IMR-90 (cell line): Measurements from ENCODE around the gene STAT6. TPM values are rescaled to one million over a fixed set of nuclear protein-coding genes. Genes with fewer than 3 reads are reported as not detected.
"Not testable (repeated sequence)": the region's sequence is repeated elsewhere in the genome, so short reads cannot be mapped to it uniquely, and the experiment has no call there.

ENCODE experiments used
- ATAC-seq: fragments of 200-7000 bp; cut with Tn5 transposase; 2 replicates; pipeline ENCODE4 v1.9.1; 2020; ENCODE audit warnings: low read depth, mild to moderate bottlenecking, moderate library complexity
- BruUV-seq: library from RNA; stranded (reverse); fragments of 400-500 nt; replicated peaks from 2 replicates; lab custom pipeline; 2021; lab: Mats Ljungman, UMichigan
- CTCF ChIA-PET: fragments of 300-600 bp; formaldehyde crosslinking; extraction: SDS; loops from one replicate; lab custom pipeline; 2021; ENCODE audit warnings: antibody characterized with exemption; lab: Yijun Ruan, JAX
- POLR2A ChIA-PET: fragments of 300-600 bp; sonication (Branson Sonifier 250); formaldehyde crosslinking; loops from one replicate; lab custom pipeline; 2022; ENCODE audit warnings: antibody characterized with exemption; ENCODE audit not compliant: unreplicated experiment; lab: Charles Lee
- DNase-seq: peaks from one replicate; pipeline ENCODE4 v3.0.0; 2013
- H2AFZ ChIP-seq: replicated peaks from 2 replicates; pipeline ENCODE3; 2013; ENCODE audit warnings: low read length, mild to moderate bottlenecking; ENCODE audit not compliant: poor library complexity
- H2AK5ac ChIP-seq: 2 replicates; pipeline ENCODE4 v1.6.1; 2013; ENCODE audit warnings: low read depth, low read length, inconsistent platforms
- H2AK9ac ChIP-seq: replicated peaks from 2 replicates; pipeline ENCODE3; 2013; ENCODE audit warnings: mild to moderate bottlenecking, low read depth, low read length, moderate library complexity; ENCODE audit not compliant: poor library complexity
- H2BK120ac ChIP-seq: 2 replicates; pipeline ENCODE4 v1.6.1; 2013; ENCODE audit warnings: low read depth, low read length, inconsistent platforms
- H2BK15ac ChIP-seq: 3 replicates; pipeline ENCODE4 v1.6.1; 2013; ENCODE audit warnings: low read depth, low read length, inconsistent platforms
- H2BK20ac ChIP-seq: 2 replicates; pipeline ENCODE4 v1.6.1; 2013; ENCODE audit warnings: low read depth, mild to moderate bottlenecking, inconsistent platforms, low read length, moderate library complexity
- H2BK5ac ChIP-seq: 2 replicates; pipeline ENCODE4 v1.6.1; 2013; ENCODE audit warnings: mild to moderate bottlenecking, low read depth, low read length, inconsistent platforms; ENCODE audit not compliant: poor library complexity, severe bottlenecking
- H3K14ac ChIP-seq: replicated peaks from 2 replicates; pipeline ENCODE4 v1.6.1; 2013; ENCODE audit warnings: low read depth, low read length, inconsistent platforms
- H3K18ac ChIP-seq: 2 replicates; pipeline ENCODE4 v1.6.1; 2013; ENCODE audit warnings: low read depth, low read length, control low read depth
- H3K23ac ChIP-seq: 2 replicates; pipeline ENCODE4 v1.6.1; 2013; ENCODE audit warnings: low read depth, low read length, inconsistent platforms
- H3K27ac ChIP-seq: 2 replicates; pipeline ENCODE4 v1.5.1; 2013; ENCODE audit warnings: mild to moderate bottlenecking, control low read depth, low read length; ENCODE audit not compliant: insufficient read depth
- H3K27me3 ChIP-seq: 2 replicates; pipeline ENCODE4 v1.6.1; 2013; ENCODE audit warnings: low read length; ENCODE audit not compliant: control insufficient read depth, insufficient read depth
- H3K36me3 ChIP-seq: 2 replicates; pipeline ENCODE4 v1.6.1; 2013; ENCODE audit warnings: low read length, mixed read lengths; ENCODE audit not compliant: control insufficient read depth, insufficient read depth
- H3K4ac ChIP-seq: 2 replicates; pipeline ENCODE4 v1.6.1; 2013; ENCODE audit warnings: low read depth, low read length, inconsistent platforms
- H3K4me1 ChIP-seq: 2 replicates; pipeline ENCODE4 v1.6.1; 2013; ENCODE audit warnings: low read length, mixed read lengths; ENCODE audit not compliant: control insufficient read depth, insufficient read depth
- H3K4me2 ChIP-seq: 2 replicates; pipeline ENCODE4 v1.6.1; 2013; ENCODE audit warnings: low read depth, mild to moderate bottlenecking, control low read depth, low read length, moderate library complexity
- H3K4me3 ChIP-seq: 2 replicates; pipeline ENCODE4 v1.5.1; 2013; ENCODE audit warnings: low read depth, mild to moderate bottlenecking, control low read depth, low read length, moderate library complexity; ENCODE audit not compliant: insufficient read depth
- H3K56ac ChIP-seq: 2 replicates; pipeline ENCODE4 v1.6.1; 2013; ENCODE audit warnings: low read length, inconsistent platforms; ENCODE audit not compliant: insufficient read depth; ENCODE audit errors: extremely low read depth
- H3K79me1 ChIP-seq, 2 experiments: 2 replicates each; pipeline ENCODE4 v1.6.1; 2013; ENCODE audit warnings: low read length in 2 of 2, inconsistent platforms in 1 of 2, low read depth in 1 of 2
- H3K9ac ChIP-seq: 2 replicates; pipeline ENCODE4 v1.6.1; 2013; ENCODE audit warnings: low read depth, low read length, control low read depth
- H3K9me1 ChIP-seq: 2 replicates; pipeline ENCODE4 v1.6.1; 2013; ENCODE audit warnings: low read length, inconsistent platforms; ENCODE audit not compliant: insufficient read depth
- H3K9me3 ChIP-seq: 2 replicates; pipeline ENCODE4 v1.6.1; 2013; ENCODE audit warnings: low read length; ENCODE audit not compliant: control insufficient read depth, insufficient read depth
- H4K20me1 ChIP-seq: 2 replicates; pipeline ENCODE4 v1.6.1; 2013; ENCODE audit warnings: low read length, inconsistent platforms; ENCODE audit not compliant: insufficient read depth
- H4K5ac ChIP-seq: 2 replicates; pipeline ENCODE4 v1.6.1; 2013; ENCODE audit warnings: mild to moderate bottlenecking, low read depth, low read length, control low read depth
- H4K8ac ChIP-seq, 2 experiments: 2 replicates each; pipeline ENCODE4 v1.6.1; 2013; ENCODE audit warnings: low read depth in 2 of 2, low read length in 2 of 2, control low read depth in 1 of 2, inconsistent platforms in 1 of 2
- H4K91ac ChIP-seq: 2 replicates; pipeline ENCODE4 v1.6.1; 2013; ENCODE audit warnings: low read depth, low read length, inconsistent platforms; ENCODE audit not compliant: insufficient read depth
- WGBS, 2 experiments: methylation state at CpG; one replicate each; pipeline versions ENCODE4 v1.1.5 to v1.1.7; 2013; ENCODE audit warnings: missing lambda C conversion rate in 2 of 2; ENCODE audit not compliant: insufficient read length in 1 of 2; ENCODE audit errors: extremely low coverage in 2 of 2; 5-methylcytosine and 5-hydroxymethylcytosine counted together
- dilution Hi-C: fragments of 300-500 bp; cut with HindIII; formaldehyde crosslinking; loops from one replicate; pipeline ENCODE4 v1.14.3; 2018; ENCODE audit warnings: low sequenced_read_pairs; ENCODE audit not compliant: unreplicated experiment
- in situ Hi-C: fragments of 300-500 bp; cut with MboI; formaldehyde crosslinking; loops from 3 replicates; pipeline ENCODE4 v1.14.3; 2019; ENCODE audit warnings: low sequenced_read_pairs, inconsistent platforms, mixed read lengths
- intact Hi-C: fragments of 100-400 bp; cut with micrococcal nuclease; formaldehyde crosslinking; loops from 2 replicates; pipeline ENCODE4 v1.10.0; 2022
- polyA plus RNA-seq, 3 experiments: library from polyadenylated mRNA; depleted of rRNA; stranded (reverse); fragments of >200 nt; gene quantifications; 2 replicates each; pipeline ENCODE4 v1.2.3, GENCODE V29; 2012; ENCODE audit warnings: low replicate concordance in 1 of 3
- total RNA-seq: library from RNA; depleted of rRNA; stranded (reverse); fragments of >200 nt; gene quantifications from 2 replicates; pipeline ENCODE4 v1.2.3, GENCODE V29; 2012

STAT6 gene
- total and polyA plus RNA-seq, 2 of the 4 experiments (the other 2 are of a cell fraction) = 43.4 to 96.9 TPM

GRCh38 chr12:57120718-57121117 is 9.6 kb upstream of the STAT6 start:
- H3K9me3 ChIP-seq, H3K56ac ChIP-seq, H2AFZ ChIP-seq, DNase-seq, H4K20me1 ChIP-seq, POLR2A ChIA-PET, ATAC-seq, H3K9me1 ChIP-seq, H2AK9ac ChIP-seq, H3K9ac ChIP-seq, H3K27me3 ChIP-seq, H3K79me1 ChIP-seq, H2BK15ac ChIP-seq, H3K4me2 ChIP-seq, H2AK5ac ChIP-seq, H3K18ac ChIP-seq, H3K36me3 ChIP-seq, H2BK20ac ChIP-seq, H3K4me3 ChIP-seq, H3K4ac ChIP-seq, dilution Hi-C loops, H3K14ac ChIP-seq, H3K4me1 ChIP-seq, H3K27ac ChIP-seq, BruUV-seq, H2BK120ac ChIP-seq, H4K91ac ChIP-seq, intact Hi-C loops, H2BK5ac ChIP-seq, H3K23ac ChIP-seq, H4K5ac ChIP-seq, H4K8ac ChIP-seq: not testable (repeated sequence)
- WGBS, 2 experiments = 91% methylated on average over 5 of the region's 11 CpGs; no CpG with 5 or more reads in 1 of the 2 experiments
- CTCF ChIA-PET = interaction anchor here (0.7 to 0.9 kb wide), 3 partner anchors 9 to 62 kb away, joined by 3 read pairs; partner anchors contain the start of gene STAT6
- in situ Hi-C loops = loop anchor here (5.0 kb wide), 1 partner anchor 57 kb away; no protein-coding TSS in a partner anchor
